ENCODE data around the gene CRB1. TPM values are rescaled to one million over a fixed set of nuclear protein-coding genes. Genes with fewer than 3 reads are reported as not detected.

Gene CRB1
- total RNA-seq, 1 experiment from 2014 or later: not detected

DNA sequence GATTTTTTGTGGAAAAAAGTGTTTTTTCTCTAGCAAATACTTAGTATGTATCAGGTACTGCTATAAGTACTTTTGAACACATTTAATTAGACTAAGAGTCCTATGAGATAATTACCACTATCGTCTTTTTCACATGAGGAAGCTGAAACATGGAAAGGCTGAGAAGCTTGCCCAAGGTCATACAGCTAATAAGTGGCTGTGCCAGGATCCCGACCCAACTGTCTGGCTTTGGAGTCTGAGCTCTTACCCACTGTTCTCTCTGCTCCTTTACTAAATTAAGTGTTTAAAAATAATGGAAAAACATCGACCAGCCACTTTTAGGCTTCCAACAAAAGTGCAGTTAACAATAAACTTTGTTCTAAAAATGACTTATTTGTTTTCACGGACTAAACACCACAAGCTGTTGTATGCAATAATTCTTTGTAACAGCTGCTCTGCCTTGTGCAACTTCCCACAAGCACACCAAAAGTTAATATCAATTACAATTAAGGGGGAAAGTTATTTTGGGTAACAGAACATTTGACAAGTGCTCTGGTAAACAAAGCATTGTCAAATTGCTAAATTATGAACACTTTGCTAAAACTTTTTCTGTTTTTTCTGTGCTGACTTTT lies 75.7 kb downstream of the CRB1 start:
- no peak for DNase-seq (ENCODE audit: low read depth)

DNA sequence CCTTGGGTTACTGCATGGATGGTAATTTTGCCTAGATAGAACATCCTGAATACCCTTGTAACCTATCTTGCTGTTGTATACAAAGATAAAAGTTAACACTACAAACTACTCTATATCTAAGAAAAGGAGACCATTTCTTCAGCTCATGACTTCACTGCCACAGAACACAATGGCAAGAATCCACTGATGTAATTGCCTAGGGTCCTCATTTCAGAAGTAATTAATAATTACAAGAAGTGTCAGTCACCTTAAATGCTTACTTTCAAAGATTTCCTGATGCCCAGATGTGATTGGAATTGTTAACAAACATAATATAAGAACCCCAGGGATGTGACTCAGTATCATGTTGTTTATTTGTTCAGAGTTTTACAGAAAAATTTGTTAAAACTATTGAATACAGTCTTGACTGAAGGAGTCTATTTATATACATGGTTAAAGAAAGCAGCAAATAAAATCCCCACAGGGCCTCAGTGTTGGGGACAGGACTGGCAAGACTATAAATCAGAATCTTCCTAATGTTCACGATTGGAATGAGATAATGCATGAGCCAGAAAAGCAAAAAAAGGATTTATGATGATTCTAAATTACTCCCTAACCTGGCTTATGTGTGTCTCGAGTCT lies 83.9 kb downstream of the CRB1 start:
- no peak for DNase-seq (ENCODE audit: low read depth)

DNA sequence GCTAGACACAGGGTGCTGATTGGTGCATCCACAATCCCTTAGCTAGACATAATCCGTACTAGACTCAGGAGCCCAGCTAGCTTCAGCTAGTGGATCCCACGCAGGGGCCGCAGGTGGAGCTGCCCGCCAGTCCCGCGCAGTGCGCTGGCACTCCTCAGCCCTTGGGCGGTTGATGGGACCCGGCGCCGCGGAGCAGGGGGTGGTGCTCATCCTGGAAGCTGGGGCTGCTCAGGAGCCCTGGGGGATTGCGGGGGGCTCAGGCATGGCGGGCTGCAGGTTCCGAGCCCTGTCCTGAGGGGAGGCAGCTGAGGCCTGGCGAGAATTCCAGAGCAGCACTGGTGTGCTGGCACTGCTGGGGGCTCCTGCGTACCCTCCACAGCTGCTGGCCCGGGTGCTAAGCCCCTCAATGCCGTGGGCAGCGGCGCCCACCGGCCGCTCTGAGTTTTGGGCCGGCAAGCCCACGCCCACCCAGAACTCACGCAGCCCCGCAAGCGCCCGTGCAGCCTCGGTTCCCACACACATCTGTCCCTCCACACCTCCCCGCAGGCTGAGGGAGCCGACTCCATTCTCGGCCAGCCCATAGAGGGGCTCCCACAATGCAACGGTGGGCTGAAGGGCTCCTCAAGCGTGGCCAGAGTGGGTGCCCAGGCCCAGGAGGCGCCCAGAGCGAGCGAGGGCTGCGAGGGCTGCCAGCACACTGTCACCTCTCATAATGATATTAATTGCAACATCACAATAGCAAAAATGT lies 87.4 kb downstream of the CRB1 start:
- DNase-seq (ENCODE audit: low read depth): no peak

DNA sequence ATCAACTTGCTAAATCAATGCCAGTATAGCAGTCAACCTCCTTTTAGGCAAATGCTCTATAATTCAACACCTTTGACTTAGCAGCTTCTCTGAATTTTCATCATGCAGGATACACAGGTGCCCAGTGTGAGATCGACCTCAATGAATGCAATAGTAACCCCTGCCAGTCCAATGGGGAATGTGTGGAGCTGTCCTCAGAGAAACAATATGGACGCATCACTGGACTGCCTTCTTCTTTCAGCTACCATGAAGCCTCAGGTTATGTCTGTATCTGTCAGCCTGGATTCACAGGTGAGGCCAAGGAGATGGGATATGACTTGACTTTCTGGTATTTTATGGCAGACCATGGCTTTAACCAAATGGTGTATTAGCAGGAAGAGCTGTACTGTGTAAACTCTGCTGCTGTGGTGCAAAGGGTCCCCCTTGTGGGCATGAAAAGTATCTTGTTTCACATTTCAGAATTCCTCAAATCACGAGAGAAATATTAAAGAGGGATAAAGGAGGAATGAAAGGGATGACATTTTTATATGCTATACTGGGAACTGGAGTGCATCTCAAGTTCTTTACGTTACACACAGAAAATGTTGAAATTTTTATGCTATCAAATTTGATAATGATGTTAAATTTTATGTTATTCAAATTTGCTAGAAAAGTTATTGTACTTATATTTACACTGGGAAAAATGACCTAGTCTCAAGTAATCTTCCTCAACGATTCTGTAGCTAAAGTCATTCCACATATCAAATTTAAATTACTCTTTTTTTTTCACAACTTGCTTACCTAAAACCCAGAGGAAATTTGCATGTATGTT lies 88.9 kb downstream of the CRB1 start:
- peak; percentile 46 for DNase-seq (ENCODE audit: low read depth)

DNA sequence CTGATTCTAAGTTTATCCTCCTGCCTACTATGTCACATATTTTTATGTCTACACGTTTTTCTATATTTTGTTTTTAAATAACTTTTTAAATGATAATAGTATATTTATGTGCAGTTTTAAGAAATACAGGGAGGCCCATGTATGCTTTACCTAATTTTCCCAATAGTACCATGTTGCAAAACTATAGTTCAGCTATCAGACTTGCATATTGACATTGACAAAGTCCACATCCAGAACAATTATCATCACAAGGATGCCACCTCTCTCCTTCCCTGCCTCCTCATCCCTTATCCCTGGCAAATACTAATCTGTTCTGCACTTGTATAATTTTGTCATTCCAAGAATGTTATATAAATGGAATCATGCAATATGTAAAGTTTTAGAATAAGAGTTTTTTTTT lies 90.9 kb downstream of the CRB1 start:
- no peak for DNase-seq (ENCODE audit: low read depth)

DNA sequence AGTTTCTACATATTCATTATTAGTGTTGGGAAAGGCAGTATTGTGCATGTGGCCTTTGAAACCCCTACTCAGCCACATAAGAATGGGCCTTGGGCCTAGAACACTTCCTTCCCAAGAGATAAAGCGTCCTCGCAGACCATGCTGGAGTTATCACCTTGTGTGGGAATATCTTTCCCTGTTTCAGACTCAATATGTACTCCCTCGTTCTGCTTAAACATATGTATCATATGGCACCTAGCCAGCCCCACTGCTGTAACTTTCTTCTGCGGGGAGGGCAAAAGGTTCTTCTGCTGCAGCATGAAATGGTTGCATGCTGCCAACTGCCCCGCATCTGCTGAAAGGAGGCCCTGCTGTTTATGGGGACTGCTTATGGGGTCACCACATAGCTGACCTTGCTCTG lies 92.0 kb downstream of the CRB1 start:
- DNase-seq (ENCODE audit: low read depth): no peak

DNA sequence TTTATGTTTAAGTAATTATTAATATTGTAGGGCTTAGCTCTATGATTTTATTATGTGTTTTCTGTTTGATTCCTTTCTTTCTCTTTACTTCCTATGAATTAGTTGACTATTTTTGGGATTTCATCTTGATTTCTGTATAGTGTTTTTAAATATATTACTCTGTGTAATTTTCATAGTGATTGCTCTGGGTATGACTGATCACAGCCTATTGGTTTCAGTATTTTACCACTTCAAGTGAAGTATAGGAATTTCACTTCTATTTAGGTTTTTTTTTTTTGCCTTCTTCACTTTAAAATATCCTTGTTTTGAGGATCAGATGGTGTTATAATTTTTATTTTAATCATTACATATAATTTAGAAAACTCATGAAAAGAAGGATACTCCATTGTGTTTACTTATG lies 94.8 kb downstream of the CRB1 start:
- no peak for DNase-seq (ENCODE audit: low read depth)

DNA sequence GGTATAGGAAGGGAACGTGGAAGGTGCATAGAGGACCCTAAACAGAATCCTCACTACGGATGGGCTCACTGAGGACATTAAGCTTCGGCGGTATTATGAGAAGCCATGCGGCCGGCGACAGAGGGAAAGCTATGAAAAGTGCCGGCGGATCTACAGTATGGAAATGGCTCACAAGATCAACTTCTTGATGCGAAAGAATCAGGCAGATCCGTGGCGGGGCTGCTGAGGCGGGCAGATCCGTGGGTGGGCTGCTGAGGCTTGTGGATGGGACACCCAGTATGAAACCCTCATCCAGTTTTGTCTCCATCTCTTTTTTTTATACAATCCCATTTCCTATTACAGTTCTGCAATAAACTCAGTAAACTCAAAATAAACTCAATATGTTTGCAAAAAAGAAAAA lies 95.8 kb downstream of the CRB1 start:
- no peak for DNase-seq (ENCODE audit: low read depth)

DNA sequence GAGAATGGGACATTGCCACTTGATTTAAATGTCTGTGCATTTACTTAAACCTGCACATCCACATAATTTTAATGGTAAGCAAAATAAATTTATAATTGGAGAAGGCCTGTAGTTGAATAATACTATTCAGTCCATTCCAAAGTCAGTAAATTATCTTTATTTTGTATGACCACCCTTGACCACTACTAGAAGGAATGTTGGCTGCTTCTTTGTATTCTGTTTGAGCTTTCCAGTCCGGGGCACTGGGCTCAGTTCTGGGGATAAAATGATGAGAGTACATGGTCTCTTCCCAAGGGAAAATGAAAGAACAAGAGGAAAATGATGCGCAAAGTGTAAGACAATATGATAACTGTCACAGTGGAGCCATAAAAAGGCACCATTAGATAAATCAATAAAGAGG lies 98.9 kb downstream of the CRB1 start:
- no peak for DNase-seq (ENCODE audit: low read depth)

DNA sequence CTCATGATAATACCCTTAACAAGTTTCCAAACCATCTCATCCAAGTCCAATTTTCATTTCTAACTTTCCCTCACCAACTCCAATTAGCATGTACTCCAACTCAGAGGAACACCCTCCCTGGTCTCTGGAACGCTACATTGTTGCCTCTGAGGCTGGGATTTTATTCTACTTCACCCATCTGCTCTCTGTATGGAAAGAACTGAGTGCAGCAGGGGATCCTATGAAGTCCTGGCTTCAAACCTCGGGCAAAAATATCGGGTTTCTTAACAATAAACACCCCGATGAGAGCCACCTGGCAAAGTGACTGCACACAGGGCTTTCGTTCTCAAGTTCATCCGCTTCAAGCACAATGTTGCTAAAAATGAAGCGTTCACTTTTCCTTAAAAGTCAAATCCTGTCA lies 99.6 kb downstream of the CRB1 start:
- no peak for DNase-seq (ENCODE audit: low read depth)

DNA sequence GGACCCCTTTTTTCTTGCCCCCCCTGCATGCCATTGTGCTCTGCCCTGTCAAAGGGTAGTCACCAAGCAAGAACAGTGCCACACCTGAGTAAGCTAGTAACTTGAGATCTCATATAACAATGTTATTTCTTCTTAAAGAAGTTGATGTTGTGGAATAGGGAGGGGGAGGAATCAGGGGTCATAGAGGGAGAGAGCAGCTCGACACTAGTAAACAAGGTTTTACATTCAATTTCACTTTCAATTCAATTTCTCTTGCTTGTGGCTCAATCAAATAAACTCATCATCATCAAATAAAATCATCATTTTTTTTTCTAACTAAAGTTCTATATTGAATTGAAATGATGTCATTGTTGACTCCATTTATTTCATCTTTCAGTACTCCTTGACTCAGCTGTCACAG lies 106.4 kb downstream of the CRB1 start:
- DNase-seq (ENCODE audit: low read depth): no peak

DNA sequence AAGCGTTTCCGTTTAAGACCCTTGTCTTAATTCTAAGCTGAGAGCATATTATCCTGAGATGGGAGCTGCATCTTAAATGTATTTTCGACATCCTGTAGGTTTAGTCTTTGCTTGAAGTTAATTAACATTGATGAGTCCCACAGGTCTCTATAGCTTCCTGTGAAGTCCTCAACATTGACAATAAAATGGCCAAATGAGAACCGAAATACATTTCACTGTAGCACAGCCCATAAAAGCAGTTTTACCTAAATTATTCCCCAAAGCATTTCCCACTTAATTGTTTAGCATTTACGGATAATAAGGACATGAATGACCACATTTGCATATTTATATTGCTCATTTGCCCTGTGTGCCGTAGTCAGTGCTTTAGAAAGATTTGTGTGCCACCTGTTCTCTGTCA lies 116.4 kb downstream of the CRB1 start:
- DNase-seq (ENCODE audit: low read depth): no peak

DNA sequence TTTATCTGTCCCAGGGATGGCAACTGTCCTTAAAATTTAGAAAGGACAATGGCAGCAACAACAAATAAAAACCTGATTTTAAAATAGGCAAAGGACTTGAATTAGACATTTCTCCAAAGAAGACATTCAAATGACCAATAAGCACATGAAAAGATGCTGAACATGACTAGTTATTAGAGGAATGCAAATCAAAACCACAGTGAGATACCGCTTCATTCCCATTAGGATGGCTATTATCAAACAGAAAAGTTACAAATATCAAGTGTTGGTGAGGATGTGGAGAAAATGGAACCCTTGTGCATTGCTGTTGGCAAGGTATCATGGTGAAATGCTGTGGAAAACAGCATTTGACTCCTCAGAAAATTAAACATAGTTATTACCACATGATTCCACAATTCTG lies 120.7 kb downstream of the CRB1 start:
- no peak for DNase-seq (ENCODE audit: low read depth)

DNA sequence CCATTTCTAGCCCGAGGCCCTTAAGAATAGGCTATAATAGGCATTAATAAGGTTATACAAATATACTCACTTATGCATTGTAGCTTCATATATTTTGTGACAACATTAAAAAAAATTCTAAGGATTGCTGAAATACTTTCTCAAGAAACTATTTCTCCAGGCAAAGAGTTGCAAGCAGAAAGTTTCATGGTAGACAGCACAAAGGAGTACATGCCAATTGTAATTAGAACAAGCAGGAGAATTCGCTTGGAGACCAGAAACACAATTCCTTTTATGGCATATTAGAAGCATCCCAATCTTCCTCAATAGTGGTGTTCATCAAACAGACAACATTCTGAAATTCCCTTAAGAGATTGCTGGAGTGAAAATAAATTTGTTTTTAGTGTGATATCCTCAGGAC lies 122.8 kb downstream of the CRB1 start:
- no peak for DNase-seq (ENCODE audit: low read depth)

DNA sequence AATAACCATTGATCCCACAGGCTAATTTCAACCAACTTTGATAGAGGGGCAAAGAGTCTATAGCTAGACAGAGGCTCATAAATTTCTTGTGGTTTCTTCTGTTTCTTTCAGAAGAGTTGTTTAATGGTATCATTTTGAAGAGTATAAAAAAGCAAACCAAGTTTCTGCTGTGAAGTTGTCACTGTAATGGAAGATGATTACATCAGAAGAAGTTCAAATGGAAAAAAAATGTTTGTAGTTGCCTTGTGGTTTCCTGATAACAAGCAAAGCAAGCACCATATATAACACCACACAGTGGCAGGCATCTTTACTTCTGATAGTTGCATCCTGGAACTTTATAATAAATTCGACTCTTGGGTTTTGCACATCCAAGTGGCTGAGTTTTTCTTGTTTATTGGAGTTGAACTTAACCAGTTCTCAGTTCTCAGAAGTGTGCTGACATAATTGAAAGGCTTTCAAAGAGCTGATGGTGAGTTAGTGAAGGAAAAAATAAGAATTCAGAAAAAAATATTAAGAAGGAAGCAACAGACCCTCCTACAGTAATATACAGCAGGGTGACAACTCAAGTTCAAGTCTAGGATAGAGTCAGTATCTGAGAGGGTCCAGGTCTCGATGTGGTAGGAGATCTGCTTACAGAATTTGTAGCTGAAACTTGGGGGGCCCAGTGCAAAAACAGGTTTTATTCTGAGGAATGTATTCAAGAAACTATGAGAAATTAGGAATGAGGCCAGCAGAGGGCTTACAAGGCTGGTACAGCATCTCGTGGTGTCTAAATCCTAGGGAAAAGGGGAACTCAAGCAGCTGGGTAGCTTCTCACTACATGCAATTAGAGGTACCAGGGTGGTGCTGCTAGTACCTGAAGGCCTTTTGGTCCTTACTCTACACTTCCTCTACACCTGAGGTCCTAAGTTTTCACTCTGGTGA lies 123.5 kb downstream of the CRB1 start:
- no peak for DNase-seq (ENCODE audit: low read depth)

DNA sequence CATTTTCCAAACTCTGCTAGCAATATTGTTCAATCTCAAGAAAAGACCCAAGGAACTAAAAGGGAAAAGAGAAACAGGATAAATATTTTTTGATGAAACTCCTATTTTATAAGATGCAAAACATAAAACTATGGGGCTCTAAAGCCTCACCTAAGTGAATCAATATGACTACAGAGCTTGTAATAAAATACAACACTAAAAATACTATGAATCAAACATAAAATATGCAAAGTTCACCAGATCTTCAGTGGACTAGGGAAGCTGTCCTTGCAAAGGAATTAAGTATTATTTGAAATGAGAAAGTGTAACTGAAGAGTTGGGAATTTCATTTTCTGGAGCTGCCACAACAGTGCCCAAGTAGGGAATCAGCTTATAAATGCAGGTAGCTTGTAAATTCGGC lies 124.5 kb downstream of the CRB1 start:
- no peak for DNase-seq (ENCODE audit: low read depth)

DNA sequence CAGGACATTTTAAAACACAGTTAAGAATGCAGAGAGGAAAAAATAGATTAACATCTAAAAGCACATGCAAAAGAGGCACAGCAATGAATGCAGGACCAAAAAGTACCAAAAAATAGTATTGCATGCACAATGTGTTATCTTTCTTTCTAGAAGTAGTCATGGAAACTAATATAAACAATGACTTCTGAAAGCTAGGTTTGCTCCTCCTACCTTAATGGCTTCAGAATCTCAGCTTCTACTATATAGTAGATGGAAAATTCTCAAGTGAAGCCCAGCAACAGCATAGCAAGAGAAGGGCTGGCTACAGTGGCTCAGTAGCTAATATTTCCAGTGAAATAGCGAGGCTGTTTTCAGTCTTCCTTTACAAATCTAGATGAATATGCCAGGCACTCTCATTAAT lies 125.1 kb downstream of the CRB1 start:
- DNase-seq (ENCODE audit: low read depth): no peak

DNA sequence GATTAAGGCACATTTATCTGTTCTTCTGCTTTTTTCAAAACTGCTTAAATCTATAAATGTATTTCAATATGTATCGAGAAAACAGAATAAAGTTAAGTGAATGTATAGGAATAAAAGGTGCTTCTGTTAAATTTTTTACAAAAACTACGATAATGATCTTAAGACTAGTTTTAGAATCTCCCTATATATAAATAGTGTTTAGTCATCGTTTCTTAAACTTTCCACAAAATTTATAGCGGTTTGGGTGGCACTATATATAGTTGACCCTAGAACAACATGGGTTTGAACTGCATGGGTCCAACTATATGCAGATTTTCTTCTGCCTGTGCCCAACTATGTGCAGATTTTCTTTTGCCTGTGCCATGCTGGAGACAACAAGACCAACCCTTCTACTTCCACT lies 125.7 kb downstream of the CRB1 start:
- no peak for DNase-seq (ENCODE audit: low read depth)

DNA sequence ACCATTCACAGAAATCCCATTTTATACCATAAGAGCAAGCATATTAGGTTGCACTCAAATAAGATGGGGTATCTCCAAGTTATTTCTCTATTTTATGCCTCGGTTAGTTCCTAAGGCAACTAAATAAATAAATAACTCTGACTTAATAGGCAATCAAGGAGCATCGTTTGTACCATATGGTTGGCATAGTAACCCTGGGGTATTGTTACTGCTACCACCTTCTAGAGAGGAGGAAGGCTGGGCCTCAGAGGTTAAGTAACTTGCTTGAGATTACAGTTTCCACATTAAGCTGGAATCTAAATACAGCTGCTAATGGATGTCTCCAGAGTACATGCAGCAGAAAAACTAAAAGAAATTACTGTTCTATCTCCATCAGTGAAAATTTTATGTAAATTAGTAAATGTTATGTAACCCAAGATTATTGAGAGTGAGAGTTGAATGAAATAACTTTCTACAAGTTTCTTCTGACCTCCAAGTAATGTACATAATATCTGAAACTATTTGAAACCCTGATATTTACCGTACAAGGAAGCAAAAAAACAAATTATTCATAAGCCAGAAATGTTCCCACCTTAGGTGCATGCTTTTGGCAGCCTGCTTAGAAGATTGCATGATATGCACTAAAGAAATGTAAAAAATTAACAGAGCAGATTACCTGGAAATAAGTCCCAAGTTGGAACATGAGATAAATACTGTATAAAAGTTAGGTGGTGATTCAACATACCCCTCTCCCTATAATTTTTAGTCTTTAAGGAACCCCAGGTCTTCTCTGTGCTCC lies 127.0 kb downstream of the CRB1 start:
- DNase-seq (ENCODE audit: low read depth): no peak

DNA sequence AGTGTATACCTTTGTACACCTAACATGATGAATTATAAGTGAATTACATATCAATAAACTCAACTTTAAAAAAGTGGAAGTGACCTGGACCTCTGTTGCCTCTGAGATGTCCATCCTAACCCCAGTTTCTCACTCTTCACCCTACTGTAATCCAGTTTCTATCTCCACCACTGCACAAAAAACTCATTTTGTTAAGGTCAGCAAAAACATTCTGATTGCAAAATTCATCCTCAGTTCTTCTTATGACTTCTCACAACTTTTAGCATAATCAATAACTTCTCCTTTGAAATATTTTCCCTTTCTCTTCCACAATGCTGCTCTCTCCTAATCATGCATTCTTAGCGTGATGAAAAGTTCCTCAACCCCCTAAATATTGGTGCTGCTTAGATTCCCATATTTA lies 129.8 kb downstream of the CRB1 start:
- no peak for DNase-seq (ENCODE audit: low read depth)
